Peyer's patch (tissue), 4 donors: Measurements from ENCODE around the gene LZTS3. TPM values are rescaled to one million over a fixed set of nuclear protein-coding genes. Genes with fewer than 3 reads are reported as not detected.
A peak's percentile ranks its signal among the peaks of the same experiment; 100 is the strongest.

ENCODE experiments used
- DNase-seq, 3 donors: peaks; one replicate each; pipeline ENCODE4 v3.0.0-alpha.2; 2017 to 2019
- H3K27ac ChIP-seq, 4 donors: fragments of 200-600 bp; sonication (generic); one replicate each; pipeline ENCODE4 v1.5.1; 2016 to 2019
- H3K27me3 ChIP-seq, 2 donors: fragments of 200-600 bp; sonication (generic); one replicate each; pipeline ENCODE4 v1.5.1; 2019
- H3K36me3 ChIP-seq, 3 donors: fragments of 200-600 bp; sonication (generic); one replicate each; pipeline ENCODE4 v1.5.1; 2016 to 2019
- H3K4me1 ChIP-seq, 4 donors: fragments of 200-600 bp; sonication (generic); one replicate each; pipeline ENCODE4 v1.5.1; 2016 to 2019
- H3K4me3 ChIP-seq, 4 donors: fragments of 200-600 bp; sonication (generic); 1 replicate in 3 of 4; 2 replicates in 1 of 4; pipeline ENCODE4 v1.5.1; 2016 to 2019; ENCODE audit warnings: mild to moderate bottlenecking in 1 of 4
- H3K9me3 ChIP-seq, 4 donors: fragments of 200-600 bp; sonication (generic); one replicate each; pipeline ENCODE4 v1.5.1; 2016 to 2019; ENCODE audit warnings: mild to moderate bottlenecking in 1 of 4
- POLR2A ChIP-seq, 2 donors: fragments of 450-650 bp; IDR thresholded peaks; one replicate each; pipeline ENCODE4 v1.5.1; 2017; ENCODE audit warnings: antibody characterized with exemption in 2 of 2, mild to moderate bottlenecking in 2 of 2, moderate library complexity in 2 of 2
- total RNA-seq, 4 donors: library from RNA; depleted of rRNA; stranded (reverse); fragments of >200 nt; gene quantifications; one replicate each; pipeline ENCODE4 v1.1.0, GENCODE V29; 2016
- TF ChIP-seq, protein P1 (sequence below), 6 experiments: fragments of 450-650 bp in 4 of 6; fragments of 200-600 bp in 2 of 6; sonication (generic) in 1 of 6; IDR thresholded peaks; one replicate each; pipeline ENCODE4 v1.5.1; 2017 to 2019; ENCODE audit warnings: antibody characterized with exemption in 6 of 6, mild to moderate bottlenecking in 3 of 6, moderate library complexity in 1 of 6

The LZTS3 gene
- total RNA-seq, 4 donors from 2014 or later = 24.3 to 38.4 (median 33.8) TPM

DNA sequence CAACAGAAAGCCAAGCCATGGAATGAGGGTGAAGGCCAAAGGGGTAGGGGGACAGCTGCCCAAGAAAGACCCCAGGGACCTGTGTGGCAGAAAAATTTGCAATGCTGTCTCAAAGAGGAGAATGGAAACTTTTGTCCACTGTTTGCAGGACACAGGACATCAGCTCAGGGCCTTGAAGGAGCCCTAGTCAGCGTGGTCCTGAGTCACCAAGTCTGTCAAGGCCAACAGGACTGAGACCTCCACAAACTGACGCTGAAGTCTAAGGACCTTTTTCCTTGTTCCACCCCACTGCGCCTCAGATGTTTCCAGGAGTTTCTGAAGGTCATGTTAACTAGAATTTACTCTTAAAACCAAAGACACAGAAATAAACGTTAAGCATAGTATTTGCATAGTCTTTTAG is 57.0 kb downstream of the LZTS3 start:
- Histone ChIP-seq H3K36me3 (peaks cover 0 to 18% (median 0%) of the 10 kb centered on the region in 3 donors), H3K4me3 (no peak overlapping the region), H3K9me3 (no peaks in the 10 kb centered on the region), H3K27ac (no peak overlapping the region), H3K4me1 (no peaks in the 10 kb centered on the region), H3K27me3 (no peaks in the 10 kb centered on the region)
- TF ChIP-seq, protein P1, sequence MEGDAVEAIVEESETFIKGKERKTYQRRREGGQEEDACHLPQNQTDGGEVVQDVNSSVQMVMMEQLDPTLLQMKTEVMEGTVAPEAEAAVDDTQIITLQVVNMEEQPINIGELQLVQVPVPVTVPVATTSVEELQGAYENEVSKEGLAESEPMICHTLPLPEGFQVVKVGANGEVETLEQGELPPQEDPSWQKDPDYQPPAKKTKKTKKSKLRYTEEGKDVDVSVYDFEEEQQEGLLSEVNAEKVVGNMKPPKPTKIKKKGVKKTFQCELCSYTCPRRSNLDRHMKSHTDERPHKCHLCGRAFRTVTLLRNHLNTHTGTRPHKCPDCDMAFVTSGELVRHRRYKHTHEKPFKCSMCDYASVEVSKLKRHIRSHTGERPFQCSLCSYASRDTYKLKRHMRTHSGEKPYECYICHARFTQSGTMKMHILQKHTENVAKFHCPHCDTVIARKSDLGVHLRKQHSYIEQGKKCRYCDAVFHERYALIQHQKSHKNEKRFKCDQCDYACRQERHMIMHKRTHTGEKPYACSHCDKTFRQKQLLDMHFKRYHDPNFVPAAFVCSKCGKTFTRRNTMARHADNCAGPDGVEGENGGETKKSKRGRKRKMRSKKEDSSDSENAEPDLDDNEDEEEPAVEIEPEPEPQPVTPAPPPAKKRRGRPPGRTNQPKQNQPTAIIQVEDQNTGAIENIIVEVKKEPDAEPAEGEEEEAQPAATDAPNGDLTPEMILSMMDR (IDR thresholded peaks at IDR 0.05) = no peak
- TF ChIP-seq POLR2A (IDR thresholded peaks at IDR 0.05) = no peak
- no peak for DNase-seq

DNA sequence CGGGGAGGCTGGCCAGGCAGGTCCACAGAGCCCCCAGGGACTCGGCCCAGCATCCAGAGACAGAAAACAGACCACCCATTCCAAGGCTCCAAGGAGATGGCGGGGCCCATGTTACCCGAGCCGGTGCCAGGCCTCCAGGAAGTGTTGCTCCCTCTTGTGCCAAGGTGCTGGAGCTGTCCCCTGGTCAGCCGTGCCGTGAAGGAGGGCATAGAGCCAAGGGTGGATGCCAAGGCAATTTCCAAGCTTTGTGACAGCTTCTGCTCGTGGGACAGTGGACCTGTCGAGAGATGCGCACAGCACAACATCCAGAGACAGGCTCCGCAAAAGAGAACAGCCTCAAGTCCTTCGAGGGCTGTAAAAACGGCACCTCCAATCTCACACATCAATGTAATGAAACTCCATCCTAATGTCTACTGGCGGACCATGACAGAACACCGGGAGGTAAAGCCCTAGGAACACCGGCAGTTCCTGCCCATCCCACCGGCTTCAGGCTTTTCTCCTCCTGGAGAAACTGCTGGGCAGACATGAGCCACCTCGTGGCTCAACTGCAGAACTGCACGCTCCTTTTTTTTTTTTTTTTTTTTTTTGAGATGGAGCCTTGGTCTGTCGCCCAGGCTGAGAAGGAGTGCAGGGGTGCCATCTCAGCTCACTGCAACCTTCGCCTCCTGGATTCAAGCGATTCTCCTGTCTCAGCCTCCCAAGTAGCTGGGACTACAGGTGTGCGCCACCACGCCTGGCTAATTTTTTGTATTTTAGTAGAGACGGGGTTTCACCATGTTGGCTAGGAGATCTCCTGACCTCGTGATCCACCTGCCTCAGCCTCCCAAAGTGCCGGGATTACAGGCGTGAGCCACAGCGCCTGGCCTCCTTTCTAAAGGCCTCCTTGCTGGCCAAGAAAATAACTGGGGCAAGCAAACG is 57.9 kb downstream of the LZTS3 start:
- no peak overlapping the region for H3K4me3 ChIP-seq
- H3K4me1 ChIP-seq = no peaks in the 10 kb centered on the region
- DNase-seq = no peak
- TF ChIP-seq, protein P1 (IDR thresholded peaks at IDR 0.05) = peak; percentile 22 to 72 (median 54)
- no peak for TF ChIP-seq POLR2A (IDR thresholded peaks at IDR 0.05)
- H3K27me3 ChIP-seq = no peaks in the 10 kb centered on the region
- H3K9me3 ChIP-seq = no peaks in the 10 kb centered on the region
- H3K36me3 ChIP-seq = peaks cover 0 to 11% (median 0%) of the 10 kb centered on the region in 3 donors
- H3K27ac ChIP-seq = no peak overlapping the region

Other genes with a start within 250 kb of the LZTS3 start
- not detected for gene GNRH2, start 129.9 kb downstream of the LZTS3 start, total RNA-seq
- 10 to 100 TPM; 34.5 to 43.6 (median 43.1) TPM for gene MRPS26, start 127.5 kb downstream of the LZTS3 start, total RNA-seq
- gene OXT, start 101.9 kb downstream of the LZTS3 start, total RNA-seq = 1 to 10 TPM in 1 of 4 donors, not detected in 3; 9.3 TPM
- gene AVP, start 88.8 kb downstream of the LZTS3 start, total RNA-seq = 1 to 10 TPM in 1 of 4 donors, not detected in 3; 5.8 TPM
- 10 to 100 TPM; 19.0 to 24.3 (median 24.2) TPM for gene FASTKD5, start 13.7 kb downstream of the LZTS3 start, total RNA-seq
- 10 to 100 TPM in 1 of 4 donors, 1 to 10 TPM in 3; 5.0 to 17.7 (median 7.1) TPM for gene UBOX5, start 13.7 kb downstream of the LZTS3 start, total RNA-seq
- gene DDRGK1, start 31.1 kb upstream of the LZTS3 start, total RNA-seq = 100 to 1,000 TPM in 2 of 4 donors, 10 to 100 TPM in 2; 72.9 to 111 (median 92.5) TPM
- 10 to 100 TPM; 35.7 to 76.7 (median 51.8) TPM for gene ITPA, start 35.9 kb upstream of the LZTS3 start, total RNA-seq
- 1 to 10 TPM in 1 of 4 donors, under 1 TPM in 2, not detected in 1; 0.54 to 1.1 (median 0.70) TPM for gene SLC4A11, start 65.6 kb upstream of the LZTS3 start, total RNA-seq
- 10 to 100 TPM in 2 of 4 donors, 1 to 10 TPM in 2; 6.5 to 12.1 (median 9.1) TPM for gene DNAAF9, start 234.1 kb upstream of the LZTS3 start, total RNA-seq